HCT116 (cell line): ENCODE results near the gene PIGN. TPM values are rescaled to one million over a fixed set of nuclear protein-coding genes. Genes with fewer than 3 reads are reported as not detected.

Source experiments
- ATAC-seq: fragments of 200-7000 bp; cut with Tn5 transposase; 2 replicates; pipeline ENCODE4 v1.9.1; 2020; ENCODE audit warnings: mild to moderate bottlenecking, moderate library complexity
- BruUV-seq: library from RNA; stranded (reverse); fragments of 400-500 nt; replicated peaks from 2 replicates; lab custom pipeline; 2021; lab: Mats Ljungman, UMichigan
- CTCF ChIA-PET: fragments of 300-600 bp; sonication (Branson Sonifier 250); formaldehyde crosslinking; loops from one replicate; lab custom pipeline; 2021; ENCODE audit warnings: antibody characterized with exemption; lab: Charles Lee
- POLR2A ChIA-PET: fragments of 300-600, 350-600 bp; sonication (Branson Sonifier 250); formaldehyde crosslinking; loops from one replicate; lab custom pipeline; 2021; ENCODE audit warnings: antibody characterized with exemption; lab: Charles Lee
- RAD21 ChIA-PET, 2 experiments: fragments of 300-600 bp; sonication (Branson Sonifier 250); formaldehyde crosslinking; loops; one replicate each; lab custom pipeline; 2023; ENCODE audit warnings: low total read pairs in 2 of 2; ENCODE audit not compliant: uncharacterized antibody in 2 of 2, unreplicated experiment in 2 of 2, low non-redundant PET in 1 of 2; lab: Charles Lee
- DNase-seq: peaks from one replicate; pipeline ENCODE4 v3.0.0-alpha.2; 2010; ENCODE audit warnings: low read depth, low spot score
- H2AFZ ChIP-seq: fragments of 200-600 bp; shearing (Covaris generic), sonication (generic); 2 replicates; pipeline ENCODE4 v1.6.1; 2017; ENCODE audit warnings: low read depth, mixed run types, mixed read lengths, antibody characterized with exemption, low read length; ENCODE audit not compliant: poor library complexity, severe bottlenecking
- H3K27ac ChIP-seq: 2 replicates; pipeline ENCODE4 v1.5.1; 2012; ENCODE audit warnings: low read depth, low read length
- H3K27me3 ChIP-seq: fragments of 200-600 bp; sonication (generic); 2 replicates; pipeline ENCODE4 v1.6.1; 2016; ENCODE audit warnings: mixed run types, low read length, mixed read lengths; ENCODE audit not compliant: insufficient read depth
- H3K36me3 ChIP-seq, 2 experiments: fragments of 200-500 bp in 1 of 2; fragments of 200-600 bp in 1 of 2; sonication (Bioruptor generic) in 1 of 2; sonication (generic) in 1 of 2; 2 replicates each; pipeline versions ENCODE4 v1.5.1 to v1.6.1; 2014 to 2016; ENCODE audit warnings: low read length in 2 of 2, inconsistent platforms in 1 of 2, mixed read lengths in 1 of 2, mixed run types in 1 of 2; ENCODE audit not compliant: insufficient read depth in 2 of 2, control insufficient read depth in 1 of 2
- H3K4me1 ChIP-seq, 2 experiments: fragments of 200-600 bp in 1 of 2; sonication (generic) in 1 of 2; 2 replicates each; pipeline versions ENCODE4 v1.5.1 to v1.6.1; 2012 to 2017; ENCODE audit warnings: low read length in 2 of 2, inconsistent platforms in 1 of 2, mild to moderate bottlenecking in 1 of 2, mixed read lengths in 1 of 2, mixed run types in 1 of 2, moderate library complexity in 1 of 2; ENCODE audit not compliant: insufficient read depth in 2 of 2, control insufficient read depth in 1 of 2
- H3K4me2 ChIP-seq: fragments of 200-600 bp; sonication (generic); 2 replicates; pipeline ENCODE4 v1.6.1; 2017; ENCODE audit warnings: mixed run types, low read length, mixed read lengths
- H3K4me3 ChIP-seq, 2 experiments: fragments of 200-600 bp in 1 of 2; sonication (generic) in 1 of 2; replicated peaks in 1 of 2; 2 replicates each; pipeline ENCODE4 v1.5.1; 2011 to 2016; ENCODE audit warnings: low read length in 2 of 2, control low read depth in 1 of 2, low read depth in 1 of 2, mild to moderate bottlenecking in 1 of 2, mixed read lengths in 1 of 2, mixed run types in 1 of 2
- H3K79me2 ChIP-seq: fragments of 200-600 bp; sonication (generic); 2 replicates; pipeline ENCODE4 v1.6.1; 2017; ENCODE audit warnings: mild to moderate bottlenecking, mixed run types, low read length, moderate library complexity, mixed read lengths; ENCODE audit not compliant: insufficient read depth
- H3K9ac ChIP-seq: fragments of 200-600 bp; sonication (generic); 2 replicates; pipeline ENCODE4 v1.6.1; 2016; ENCODE audit warnings: low read length, mixed read lengths
- H3K9me2 ChIP-seq: fragments of 200-600 bp; sonication (generic), shearing (Covaris generic); 2 replicates; pipeline ENCODE4 v1.6.1; 2017; ENCODE audit warnings: mixed run types, mild to moderate bottlenecking, moderate library complexity; ENCODE audit not compliant: insufficient read depth
- H3K9me3 ChIP-seq, 2 experiments: fragments of 200-500 bp in 1 of 2; fragments of 200-600 bp in 1 of 2; sonication (Bioruptor generic) in 1 of 2; sonication (generic) in 1 of 2; 2 replicates each; pipeline ENCODE4 v1.6.1; 2014 to 2017; ENCODE audit warnings: low read length in 2 of 2, mixed read lengths in 2 of 2, inconsistent platforms in 1 of 2, low read depth in 1 of 2, mild to moderate bottlenecking in 1 of 2, mixed run types in 1 of 2, moderate library complexity in 1 of 2; ENCODE audit not compliant: control insufficient read depth in 1 of 2, insufficient read depth in 1 of 2
- H4K20me1 ChIP-seq: fragments of 200-600 bp; sonication (generic), shearing (Covaris generic); 2 replicates; pipeline ENCODE4 v1.6.1; 2017; ENCODE audit warnings: mixed run types, mild to moderate bottlenecking, moderate library complexity; ENCODE audit not compliant: insufficient read depth
- CEBPB ChIP-seq: IDR thresholded peaks from 2 replicates; pipeline ENCODE4 v1.6.1; 2012; ENCODE audit warnings: low read depth
- EGR1 ChIP-seq: IDR thresholded peaks from 2 replicates; pipeline ENCODE4 v1.6.1; 2012; ENCODE audit warnings: low read depth
- ELF1 ChIP-seq: IDR thresholded peaks from 2 replicates; pipeline ENCODE4 v1.6.1; 2012; ENCODE audit warnings: low read depth, borderline replicate concordance
- EZH2phosphoT487 ChIP-seq: fragments of 200-600 bp; IDR thresholded peaks from 2 replicates; pipeline ENCODE4 v1.6.1; 2018; ENCODE audit warnings: antibody characterized with exemption, borderline replicate concordance
- FOSL1 ChIP-seq: IDR thresholded peaks from 2 replicates; pipeline ENCODE4 v1.6.1; 2012; ENCODE audit warnings: low read depth
- JUND ChIP-seq: IDR thresholded peaks from 2 replicates; pipeline ENCODE4 v1.6.1; 2012
- POLR2A ChIP-seq: IDR thresholded peaks from 2 replicates; pipeline ENCODE4 v1.7.0; 2011; ENCODE audit warnings: borderline replicate concordance; ENCODE audit not compliant: insufficient read depth, insufficient read length; ENCODE audit errors: extremely low read depth
- RAD21 ChIP-seq: IDR thresholded peaks from 2 replicates; pipeline ENCODE4 v1.6.1; 2012; ENCODE audit warnings: low read depth, mild to moderate bottlenecking
- SIN3A ChIP-seq: IDR thresholded peaks from 2 replicates; pipeline ENCODE4 v1.6.1; 2012; ENCODE audit warnings: low read depth
- SRF ChIP-seq: IDR thresholded peaks from 2 replicates; pipeline ENCODE4 v1.6.1; 2012; ENCODE audit warnings: low read depth
- TCF7L2 ChIP-seq: IDR thresholded peaks from 2 replicates; pipeline ENCODE4 v1.7.0; 2011; ENCODE audit warnings: borderline replicate concordance, inconsistent platforms; ENCODE audit not compliant: insufficient read depth, insufficient read length; ENCODE audit errors: extremely low read depth
- YY1 ChIP-seq: IDR thresholded peaks from 2 replicates; pipeline ENCODE4 v1.6.1; 2011; ENCODE audit warnings: low read length, low read depth, moderate library complexity, mild to moderate bottlenecking; ENCODE audit not compliant: insufficient replicate concordance; ENCODE audit errors: extremely low read depth
- ZNF274 ChIP-seq: fragments of 200-500 bp; sonication (Bioruptor generic); IDR thresholded peaks from 2 replicates; pipeline ENCODE4 v1.6.1; 2014; ENCODE audit warnings: mild to moderate bottlenecking, low read depth, low read length, inconsistent platforms
- intact Hi-C: fragments of 100-400 bp; cut with micrococcal nuclease; formaldehyde crosslinking; loops from 2 replicates; pipeline ENCODE4 v1.10.0; 2022
- total RNA-seq: library from RNA; stranded (reverse); gene quantifications from one replicate; pipeline ENCODE4 v1.2.1, GENCODE V29; 2021; ENCODE audit not compliant: unreplicated experiment
- TF ChIP-seq, protein P1 (sequence below): IDR thresholded peaks from 2 replicates; pipeline ENCODE4 v1.6.1; 2011; ENCODE audit warnings: mild to moderate bottlenecking, low read length, moderate library complexity; ENCODE audit not compliant: insufficient replicate concordance; ENCODE audit errors: extremely low read depth
- TF ChIP-seq, protein P2 (sequence below): IDR thresholded peaks from 2 replicates; pipeline ENCODE4 v1.6.1; 2012
- TF ChIP-seq, protein P3 (sequence below), 3 experiments: fragments of 200-600 bp in 1 of 3; sonication (generic) in 1 of 3; IDR thresholded peaks in 2 of 3; conservative IDR thresholded peaks in 1 of 3; 2 replicates each; pipeline ENCODE4 v1.5.1; 2012 to 2017; ENCODE audit warnings: low read depth in 2 of 3, low read length in 2 of 3, antibody characterized with exemption in 1 of 3, borderline replicate concordance in 1 of 3, control low read depth in 1 of 3, mild to moderate bottlenecking in 1 of 3, mixed read lengths in 1 of 3, mixed run types in 1 of 3, moderate library complexity in 1 of 3; ENCODE audit not compliant: insufficient read depth in 1 of 3
- TF ChIP-seq, protein P4 (sequence below): IDR thresholded peaks from 2 replicates; pipeline ENCODE4 v1.6.1; 2012

Gene PIGN
- total RNA-seq, 1 experiment from 2014 or later = 12.2 TPM

DNA sequence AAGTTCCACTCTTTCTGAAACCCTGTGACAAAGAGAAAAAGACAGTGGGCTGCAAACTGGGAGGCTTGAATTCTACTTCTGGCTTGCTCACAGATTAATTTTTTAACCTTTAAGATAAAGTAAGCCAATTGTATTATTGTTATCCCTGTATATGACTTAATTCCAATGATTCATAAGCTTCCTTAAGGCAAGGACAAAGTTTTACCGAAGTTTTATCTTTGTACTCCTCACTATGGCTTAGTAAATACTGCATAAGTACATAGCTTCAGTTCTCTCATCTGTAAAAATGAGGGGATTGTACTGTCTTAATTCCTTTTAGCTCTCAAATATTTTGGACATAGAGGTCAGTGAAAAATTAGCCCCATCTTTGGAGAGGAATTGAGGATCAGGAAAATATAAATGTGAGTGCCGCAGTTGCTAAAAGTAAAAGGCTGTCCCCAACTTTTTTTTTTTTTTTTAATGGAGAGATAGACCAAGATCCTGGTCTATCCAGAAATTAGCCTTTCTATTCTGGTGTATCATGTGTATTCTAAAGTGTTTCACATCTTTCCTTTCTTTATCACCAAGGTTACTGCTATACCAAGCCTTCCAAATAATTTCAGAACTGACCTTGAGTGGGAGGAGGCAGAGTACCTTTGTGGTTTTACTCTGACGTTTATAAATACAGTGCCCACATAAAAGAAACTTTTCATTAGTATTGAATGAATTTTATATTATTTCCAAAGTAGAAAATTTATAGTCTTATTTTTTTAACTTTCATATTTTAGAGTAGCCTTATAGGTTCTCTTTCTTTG is 13.5 kb upstream of the PIGN start:
- no peaks in the 10 kb centered on the region for H3K27me3 ChIP-seq
- POLR2A ChIA-PET = no interaction called here
- H2AFZ ChIP-seq = no peak overlapping the region
- RAD21 ChIA-PET = no interaction called here
- CTCF ChIA-PET = interaction anchor here (1.2 to 1.4 kb wide), 2 partner anchors 14 to 49 kb away, joined by 4 read pairs; partner anchors contain the start of genes PIGN and RELCH
- intact Hi-C loops = no loop called here
- H3K4me2 ChIP-seq = no peak overlapping the region
- no peaks in the 10 kb centered on the region for H3K9me3 ChIP-seq
- H3K9ac ChIP-seq = no peak overlapping the region
- TF ChIP-seq, protein P1, sequence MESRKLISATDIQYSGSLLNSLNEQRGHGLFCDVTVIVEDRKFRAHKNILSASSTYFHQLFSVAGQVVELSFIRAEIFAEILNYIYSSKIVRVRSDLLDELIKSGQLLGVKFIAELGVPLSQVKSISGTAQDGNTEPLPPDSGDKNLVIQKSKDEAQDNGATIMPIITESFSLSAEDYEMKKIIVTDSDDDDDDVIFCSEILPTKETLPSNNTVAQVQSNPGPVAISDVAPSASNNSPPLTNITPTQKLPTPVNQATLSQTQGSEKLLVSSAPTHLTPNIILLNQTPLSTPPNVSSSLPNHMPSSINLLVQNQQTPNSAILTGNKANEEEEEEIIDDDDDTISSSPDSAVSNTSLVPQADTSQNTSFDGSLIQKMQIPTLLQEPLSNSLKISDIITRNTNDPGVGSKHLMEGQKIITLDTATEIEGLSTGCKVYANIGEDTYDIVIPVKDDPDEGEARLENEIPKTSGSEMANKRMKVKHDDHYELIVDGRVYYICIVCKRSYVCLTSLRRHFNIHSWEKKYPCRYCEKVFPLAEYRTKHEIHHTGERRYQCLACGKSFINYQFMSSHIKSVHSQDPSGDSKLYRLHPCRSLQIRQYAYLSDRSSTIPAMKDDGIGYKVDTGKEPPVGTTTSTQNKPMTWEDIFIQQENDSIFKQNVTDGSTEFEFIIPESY = no peak
- TF ChIP-seq, protein P2, sequence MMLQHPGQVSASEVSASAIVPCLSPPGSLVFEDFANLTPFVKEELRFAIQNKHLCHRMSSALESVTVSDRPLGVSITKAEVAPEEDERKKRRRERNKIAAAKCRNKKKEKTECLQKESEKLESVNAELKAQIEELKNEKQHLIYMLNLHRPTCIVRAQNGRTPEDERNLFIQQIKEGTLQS = no peak
- TF ChIP-seq JUND (no peak), SIN3A (no peak), SRF (no peak), POLR2A (no peak), ELF1 (no peak), FOSL1 (no peak), EGR1 (no peak), TCF7L2 (no peak), EZH2phosphoT487 (no peak), YY1 (no peak), CEBPB (no peak), RAD21 (no peak), ZNF274 (no peak)
- TF ChIP-seq, protein P3, sequence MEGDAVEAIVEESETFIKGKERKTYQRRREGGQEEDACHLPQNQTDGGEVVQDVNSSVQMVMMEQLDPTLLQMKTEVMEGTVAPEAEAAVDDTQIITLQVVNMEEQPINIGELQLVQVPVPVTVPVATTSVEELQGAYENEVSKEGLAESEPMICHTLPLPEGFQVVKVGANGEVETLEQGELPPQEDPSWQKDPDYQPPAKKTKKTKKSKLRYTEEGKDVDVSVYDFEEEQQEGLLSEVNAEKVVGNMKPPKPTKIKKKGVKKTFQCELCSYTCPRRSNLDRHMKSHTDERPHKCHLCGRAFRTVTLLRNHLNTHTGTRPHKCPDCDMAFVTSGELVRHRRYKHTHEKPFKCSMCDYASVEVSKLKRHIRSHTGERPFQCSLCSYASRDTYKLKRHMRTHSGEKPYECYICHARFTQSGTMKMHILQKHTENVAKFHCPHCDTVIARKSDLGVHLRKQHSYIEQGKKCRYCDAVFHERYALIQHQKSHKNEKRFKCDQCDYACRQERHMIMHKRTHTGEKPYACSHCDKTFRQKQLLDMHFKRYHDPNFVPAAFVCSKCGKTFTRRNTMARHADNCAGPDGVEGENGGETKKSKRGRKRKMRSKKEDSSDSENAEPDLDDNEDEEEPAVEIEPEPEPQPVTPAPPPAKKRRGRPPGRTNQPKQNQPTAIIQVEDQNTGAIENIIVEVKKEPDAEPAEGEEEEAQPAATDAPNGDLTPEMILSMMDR (IDR thresholded peaks at IDR 0.05 in 2 of 3, conservative IDR thresholded peaks at IDR 0.05 in 1 of 3; ENCODE audit: borderline replicate concordance in 1 of 3, insufficient read depth in 1 of 3, low read depth in 2 of 3, low read length in 2 of 3) = no peak
- TF ChIP-seq, protein P4, sequence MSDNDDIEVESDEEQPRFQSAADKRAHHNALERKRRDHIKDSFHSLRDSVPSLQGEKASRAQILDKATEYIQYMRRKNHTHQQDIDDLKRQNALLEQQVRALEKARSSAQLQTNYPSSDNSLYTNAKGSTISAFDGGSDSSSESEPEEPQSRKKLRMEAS = no peak
- BruUV-seq = no TSS peak
- H3K79me2 ChIP-seq = peaks cover 84% of the 10 kb centered on the region
- H3K9me2 ChIP-seq = no peaks in the 10 kb centered on the region
- H3K4me3 ChIP-seq = no peak overlapping the region
- peaks cover 5% of the 10 kb centered on the region; the same call in 1 of the 2 replicates for H4K20me1 ChIP-seq
- no peak for ATAC-seq
- no peak for DNase-seq
- H3K4me1 ChIP-seq = no peaks in the 10 kb centered on the region
- H3K36me3 ChIP-seq = no peaks in the 10 kb centered on the region
- no peak overlapping the region for H3K27ac ChIP-seq
